OCI-LY1 (cell line): ENCODE data around the gene KRTAP29-1.
"Not testable (repeated sequence)": the region's sequence is repeated elsewhere in the genome, so short reads cannot be mapped to it uniquely, and the experiment has no call there.

Source experiments
- EZH2 ChIP-seq: fragments of 200-600 bp; sonication (generic), shearing (Covaris generic); IDR thresholded peaks from 2 replicates; pipeline ENCODE4 v1.8.0; 2017; ENCODE audit warnings: borderline replicate concordance, mixed run types, mild to moderate bottlenecking, antibody characterized with exemption, low read length, moderate library complexity, mixed read lengths
- TF ChIP-seq, protein P1 (sequence below): fragments of 200-600 bp; sonication (generic), shearing (Covaris generic); IDR thresholded peaks from 2 replicates; pipeline ENCODE4 v1.5.1; 2017; ENCODE audit warnings: mild to moderate bottlenecking, antibody characterized with exemption, low read length, moderate library complexity, mixed read lengths

DNA sequence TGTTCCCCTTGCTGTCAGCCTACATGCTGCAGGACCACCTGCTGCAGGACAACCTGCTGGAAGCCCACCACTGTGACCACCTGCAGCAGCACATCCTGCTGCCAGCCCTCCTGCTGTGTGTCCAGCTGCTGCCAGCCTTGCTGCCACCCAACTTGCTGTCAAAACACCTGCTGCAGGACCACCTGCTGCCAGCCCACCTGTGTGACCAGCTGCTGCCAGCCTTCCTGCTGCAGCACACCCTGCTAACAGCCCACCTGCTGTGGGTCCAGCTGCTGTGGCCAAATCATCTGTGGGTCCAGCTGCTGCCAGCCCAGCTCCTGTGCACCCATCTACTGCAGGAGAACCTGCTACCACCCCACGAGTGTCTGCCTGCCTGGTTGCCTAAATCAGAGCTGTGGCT lies 31.3 kb downstream of the KRTAP29-1 start:
- TF ChIP-seq, protein P1, sequence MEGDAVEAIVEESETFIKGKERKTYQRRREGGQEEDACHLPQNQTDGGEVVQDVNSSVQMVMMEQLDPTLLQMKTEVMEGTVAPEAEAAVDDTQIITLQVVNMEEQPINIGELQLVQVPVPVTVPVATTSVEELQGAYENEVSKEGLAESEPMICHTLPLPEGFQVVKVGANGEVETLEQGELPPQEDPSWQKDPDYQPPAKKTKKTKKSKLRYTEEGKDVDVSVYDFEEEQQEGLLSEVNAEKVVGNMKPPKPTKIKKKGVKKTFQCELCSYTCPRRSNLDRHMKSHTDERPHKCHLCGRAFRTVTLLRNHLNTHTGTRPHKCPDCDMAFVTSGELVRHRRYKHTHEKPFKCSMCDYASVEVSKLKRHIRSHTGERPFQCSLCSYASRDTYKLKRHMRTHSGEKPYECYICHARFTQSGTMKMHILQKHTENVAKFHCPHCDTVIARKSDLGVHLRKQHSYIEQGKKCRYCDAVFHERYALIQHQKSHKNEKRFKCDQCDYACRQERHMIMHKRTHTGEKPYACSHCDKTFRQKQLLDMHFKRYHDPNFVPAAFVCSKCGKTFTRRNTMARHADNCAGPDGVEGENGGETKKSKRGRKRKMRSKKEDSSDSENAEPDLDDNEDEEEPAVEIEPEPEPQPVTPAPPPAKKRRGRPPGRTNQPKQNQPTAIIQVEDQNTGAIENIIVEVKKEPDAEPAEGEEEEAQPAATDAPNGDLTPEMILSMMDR, result not testable (repeated sequence)
- TF ChIP-seq EZH2, result not testable (repeated sequence)
